GM19324 (cell line): ENCODE results near the gene PEPD.

Experiments used
- ATAC-seq: cut with Tn5 transposase; IDR thresholded peaks from one replicate; pipeline ENCODE4 v1.9.1; 2021; ENCODE audit warnings: mild to moderate bottlenecking, moderate library complexity; ENCODE audit not compliant: unreplicated experiment, low FRiP score

The PEPD gene

DNA sequence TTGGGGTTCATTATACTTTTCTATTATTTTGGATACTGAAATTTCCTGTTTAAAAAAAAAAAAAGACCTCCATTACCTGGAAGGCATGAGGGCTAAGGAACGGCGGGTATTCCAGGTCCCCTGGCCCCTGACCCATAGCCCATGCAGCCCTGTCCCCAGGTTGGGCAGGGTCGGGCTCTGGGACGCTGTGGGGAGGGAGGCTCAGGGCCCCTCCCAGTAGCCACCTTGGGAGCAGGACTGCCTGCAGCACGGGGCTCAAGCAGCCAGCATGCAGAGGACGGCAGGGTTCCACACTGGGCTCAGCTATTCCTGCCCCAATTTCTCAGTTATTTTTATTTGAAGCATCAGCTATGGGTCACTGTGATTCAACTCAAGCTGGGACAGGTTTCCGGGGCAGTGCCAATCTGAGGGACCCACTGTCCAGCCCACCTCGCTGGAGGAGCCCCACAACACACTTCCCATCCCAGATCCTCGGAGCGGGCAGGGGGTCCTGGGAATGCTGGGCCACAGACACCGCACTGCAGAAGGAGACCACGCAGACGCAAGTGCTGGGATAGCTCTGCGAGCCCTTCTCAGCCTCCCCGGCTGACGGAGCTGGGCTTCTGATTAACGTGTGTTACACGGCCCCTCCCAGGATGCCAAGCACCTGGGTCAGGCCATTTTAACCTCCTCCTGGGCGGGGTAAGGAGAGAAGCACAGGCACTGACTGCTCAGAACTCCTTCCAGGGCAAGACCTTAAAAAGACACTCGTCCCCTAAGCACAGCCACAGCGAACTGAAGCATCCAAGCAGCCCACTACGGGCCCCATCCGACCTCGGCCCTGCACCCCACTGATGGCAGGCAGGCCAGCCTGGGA, 60.1 kb downstream of the PEPD start:
- no peak for ATAC-seq

DNA sequence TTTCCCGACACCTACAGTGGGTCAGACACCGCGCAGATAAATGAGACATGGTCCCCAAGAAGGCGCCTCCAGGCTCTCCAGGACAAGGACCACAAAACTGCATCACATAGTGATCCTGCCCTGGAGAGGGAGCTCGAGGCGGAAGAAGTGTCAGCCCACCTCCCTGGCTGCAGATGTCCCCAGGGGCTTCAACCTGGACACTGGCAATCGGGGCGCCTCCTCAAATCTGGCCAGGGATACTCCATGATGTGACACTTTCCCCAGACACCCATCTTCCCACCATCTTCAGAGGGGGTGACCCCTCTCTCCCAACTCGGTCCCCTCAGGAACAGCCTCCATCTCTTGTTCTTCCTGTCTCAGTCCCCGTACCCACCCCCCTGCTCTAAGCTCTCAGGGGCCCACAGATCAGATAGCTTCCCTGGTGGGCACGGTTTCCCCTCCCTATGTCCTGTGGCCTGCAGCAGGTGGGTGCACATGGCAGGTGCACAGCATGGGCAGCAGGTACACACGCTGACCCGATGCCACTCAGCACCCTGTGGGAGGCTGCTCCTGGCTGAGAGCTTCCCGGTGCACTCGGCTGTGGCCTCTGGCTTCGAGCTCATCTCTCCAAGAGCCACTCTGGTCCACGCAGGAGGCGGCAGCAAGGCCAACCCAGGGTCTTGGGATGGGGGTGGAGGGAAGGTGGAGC, 61.2 kb downstream of the PEPD start:
- ATAC-seq, result no peak

DNA sequence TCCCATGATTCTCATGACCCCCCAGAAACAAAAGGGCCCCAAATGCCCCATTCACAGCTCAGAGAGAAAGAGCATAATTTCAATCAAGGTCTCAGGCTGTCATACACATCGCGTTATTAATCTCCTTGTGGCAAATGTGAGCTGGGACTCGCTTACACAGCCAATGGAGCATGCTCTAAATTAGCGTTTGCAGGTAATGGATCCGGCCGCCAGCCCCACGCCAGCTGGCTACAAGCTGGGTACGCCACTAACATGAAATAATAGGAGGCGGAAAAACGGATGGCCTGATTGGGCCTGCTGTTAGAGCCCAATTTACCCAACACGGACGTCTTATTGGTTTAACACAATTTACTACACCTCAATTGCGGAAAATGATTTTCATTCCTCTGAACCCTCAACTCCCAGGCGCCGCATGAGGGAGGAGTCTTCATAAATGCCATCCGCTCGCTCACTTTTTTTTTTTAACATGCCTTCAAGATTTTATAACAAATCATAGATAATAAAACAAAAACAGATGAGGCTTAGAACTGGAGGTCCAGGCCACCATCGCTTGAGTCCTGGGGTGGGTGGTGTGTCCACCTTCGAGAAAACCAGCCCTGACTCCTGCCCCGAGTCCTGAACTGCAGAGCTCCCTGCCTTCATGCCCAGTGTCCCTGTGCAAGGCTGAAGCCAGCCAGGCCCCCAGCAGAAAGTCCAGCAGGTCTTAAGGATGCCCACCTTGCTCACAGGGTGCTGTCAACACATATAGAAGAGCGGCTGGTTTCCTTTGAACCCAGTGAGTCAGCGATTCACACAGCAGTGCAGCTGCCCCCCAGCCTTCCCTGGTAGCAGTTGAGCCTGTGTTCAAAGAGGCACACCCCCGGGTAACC, 62.1 kb downstream of the PEPD start:
- ATAC-seq, result no peak

DNA sequence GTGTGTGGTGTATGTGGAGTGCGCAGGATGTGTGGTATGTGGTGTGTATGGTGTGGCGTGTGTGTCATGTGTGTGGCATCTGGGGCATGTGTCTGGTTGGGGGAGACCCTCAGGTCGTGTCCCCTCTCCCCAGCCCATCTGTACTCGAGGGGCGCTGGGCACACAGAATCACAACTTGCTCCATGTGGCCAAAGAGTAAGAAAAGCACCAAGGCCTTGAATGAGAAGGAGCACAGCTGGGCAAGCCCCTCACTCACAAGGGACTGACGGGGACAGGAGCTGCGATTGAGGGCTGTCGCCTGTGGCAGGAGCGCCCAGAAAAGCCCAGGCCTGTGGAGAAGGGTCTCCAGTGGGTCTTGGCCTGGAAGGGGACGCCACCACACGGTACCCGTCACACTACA, 62.8 kb downstream of the PEPD start:
- no peak for ATAC-seq

DNA sequence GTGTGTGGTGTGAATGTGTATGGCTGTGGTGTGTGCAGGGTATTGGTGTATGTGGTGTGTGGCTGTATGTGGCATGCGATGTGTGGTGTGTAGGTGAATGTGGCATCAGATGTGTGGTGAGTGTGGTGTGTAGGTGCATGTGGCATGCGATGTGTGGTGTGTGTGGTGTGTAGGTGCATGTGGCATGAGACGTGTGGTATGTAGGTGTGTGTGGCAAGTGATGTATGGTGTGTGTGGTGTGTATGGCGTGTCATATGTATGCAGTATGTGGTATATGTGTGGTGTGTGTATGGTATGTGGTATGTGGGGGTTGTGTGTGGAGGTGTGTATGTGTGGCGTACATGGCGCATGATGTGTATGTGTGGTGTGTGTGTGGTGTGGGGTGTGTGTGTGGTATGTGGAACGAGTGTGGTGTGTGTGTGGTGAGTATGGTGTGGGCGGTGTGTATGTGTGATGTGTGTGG, 63.4 kb downstream of the PEPD start:
- ATAC-seq, result no peak

DNA sequence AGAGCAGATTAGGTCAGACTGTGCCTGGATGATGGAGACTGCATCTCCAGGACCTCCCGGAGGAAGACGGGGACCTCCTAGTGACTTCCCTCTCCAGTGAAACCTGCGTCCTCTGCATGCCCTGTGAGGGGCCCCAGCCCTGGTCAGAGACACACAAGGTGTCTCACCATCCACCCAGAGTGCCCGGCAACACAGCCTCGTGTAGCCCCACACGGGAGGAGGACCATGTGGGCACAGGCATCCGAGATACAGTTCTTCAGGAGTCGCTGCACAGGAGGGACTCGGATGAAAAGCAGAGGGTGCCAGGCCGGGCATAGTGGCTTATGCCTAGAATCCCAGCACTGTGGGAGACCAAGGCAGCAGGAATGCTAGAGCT, 64.8 kb downstream of the PEPD start:
- ATAC-seq, result no peak

DNA sequence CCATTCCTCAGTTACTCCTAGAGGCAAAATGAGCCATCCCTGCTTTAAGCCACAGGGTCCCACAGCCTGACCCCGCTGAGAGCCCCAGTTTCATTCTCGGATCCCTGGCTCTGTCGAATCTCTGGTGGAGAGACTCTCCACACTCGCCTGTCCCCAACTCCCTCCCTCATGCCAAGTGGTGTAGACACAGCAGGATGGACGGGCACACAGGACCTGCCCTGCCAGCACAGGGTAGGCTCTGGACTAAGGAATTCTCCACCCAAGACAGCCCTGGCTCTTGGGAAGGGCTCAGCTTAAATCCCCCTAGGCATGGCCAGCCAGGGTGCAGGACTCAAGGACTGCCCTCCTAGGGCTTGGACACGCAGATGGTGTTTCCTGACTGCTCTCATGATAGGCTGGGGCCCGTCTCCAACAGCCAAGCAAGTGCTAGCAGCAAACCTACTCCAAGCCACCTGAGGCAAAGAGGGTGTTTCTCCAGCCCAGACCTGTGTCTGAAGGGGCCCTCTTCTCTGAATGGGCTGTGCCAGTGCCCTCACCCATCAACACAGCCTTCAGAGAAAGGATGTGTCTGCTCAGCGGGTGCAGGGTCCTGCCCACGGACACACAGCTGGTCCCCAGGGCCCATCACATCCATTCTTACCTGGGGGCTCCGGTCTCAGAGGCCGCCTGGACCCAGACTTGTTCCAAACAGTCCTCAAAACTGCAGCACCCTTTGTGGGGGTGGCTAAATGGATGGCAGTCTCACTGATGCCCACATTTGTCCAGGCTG, 65.3 kb downstream of the PEPD start:
- no peak for ATAC-seq

DNA sequence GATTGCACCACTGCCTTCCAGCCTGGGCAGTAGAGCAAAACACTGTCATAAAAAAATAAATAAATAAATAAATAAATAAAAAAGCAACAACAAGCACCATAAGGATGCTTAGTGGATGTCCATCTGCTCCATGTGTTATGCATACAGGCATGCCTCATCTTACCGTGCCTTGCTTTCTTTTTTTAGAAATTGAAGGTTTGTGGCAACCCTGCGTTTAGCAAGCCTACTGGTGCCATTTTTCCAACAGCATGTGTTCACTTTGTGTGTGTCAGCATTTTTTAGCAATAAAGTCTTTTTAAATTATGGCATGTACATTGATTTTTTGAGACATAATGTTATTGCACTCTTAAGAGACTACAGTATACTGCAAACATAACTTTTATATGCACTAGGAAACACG, 68.3 kb downstream of the PEPD start:
- no peak for ATAC-seq

DNA sequence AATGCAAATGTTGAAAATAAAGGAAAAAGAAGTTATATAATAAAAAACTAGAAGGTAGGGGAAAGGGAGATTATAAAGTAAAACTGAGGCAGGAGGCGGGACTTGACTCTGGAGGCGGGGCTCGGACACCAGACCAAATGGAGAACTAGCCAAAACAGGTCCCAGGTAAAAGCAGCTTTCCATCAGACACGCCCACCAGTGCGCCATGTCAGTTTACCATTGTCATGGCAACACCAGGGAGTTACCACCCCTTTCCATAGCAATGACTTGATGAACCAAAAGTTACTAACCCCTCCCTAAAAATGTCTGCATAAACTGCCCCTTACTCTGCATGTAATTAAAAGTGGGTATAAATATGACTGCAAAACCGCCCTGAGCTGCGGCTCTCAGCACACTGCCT, 70.9 kb downstream of the PEPD start:
- no peak for ATAC-seq

DNA sequence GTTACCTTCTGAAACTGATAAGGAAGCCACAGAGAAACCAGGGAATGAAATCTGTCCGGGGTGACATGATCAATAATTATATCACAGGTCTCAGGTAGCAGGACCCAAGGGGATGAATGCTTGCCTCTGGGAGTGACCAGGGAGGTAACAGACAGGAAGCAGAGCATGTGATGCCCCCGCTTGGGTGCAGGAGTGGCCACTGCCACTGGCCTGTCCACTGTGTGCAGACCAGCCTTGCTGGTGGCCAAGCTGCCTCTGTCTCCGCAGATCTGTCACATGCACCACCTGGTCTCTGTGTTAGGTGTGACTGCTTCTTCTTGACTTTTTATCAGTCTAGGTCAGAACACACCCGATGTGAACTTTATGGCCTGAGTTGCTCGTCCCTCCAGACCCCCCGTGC, 71.8 kb downstream of the PEPD start:
- ATAC-seq, result no peak

GRCh38 chr19:33448159-33448516, 73.5 kb downstream of the PEPD start:
- ATAC-seq, result no peak

DNA sequence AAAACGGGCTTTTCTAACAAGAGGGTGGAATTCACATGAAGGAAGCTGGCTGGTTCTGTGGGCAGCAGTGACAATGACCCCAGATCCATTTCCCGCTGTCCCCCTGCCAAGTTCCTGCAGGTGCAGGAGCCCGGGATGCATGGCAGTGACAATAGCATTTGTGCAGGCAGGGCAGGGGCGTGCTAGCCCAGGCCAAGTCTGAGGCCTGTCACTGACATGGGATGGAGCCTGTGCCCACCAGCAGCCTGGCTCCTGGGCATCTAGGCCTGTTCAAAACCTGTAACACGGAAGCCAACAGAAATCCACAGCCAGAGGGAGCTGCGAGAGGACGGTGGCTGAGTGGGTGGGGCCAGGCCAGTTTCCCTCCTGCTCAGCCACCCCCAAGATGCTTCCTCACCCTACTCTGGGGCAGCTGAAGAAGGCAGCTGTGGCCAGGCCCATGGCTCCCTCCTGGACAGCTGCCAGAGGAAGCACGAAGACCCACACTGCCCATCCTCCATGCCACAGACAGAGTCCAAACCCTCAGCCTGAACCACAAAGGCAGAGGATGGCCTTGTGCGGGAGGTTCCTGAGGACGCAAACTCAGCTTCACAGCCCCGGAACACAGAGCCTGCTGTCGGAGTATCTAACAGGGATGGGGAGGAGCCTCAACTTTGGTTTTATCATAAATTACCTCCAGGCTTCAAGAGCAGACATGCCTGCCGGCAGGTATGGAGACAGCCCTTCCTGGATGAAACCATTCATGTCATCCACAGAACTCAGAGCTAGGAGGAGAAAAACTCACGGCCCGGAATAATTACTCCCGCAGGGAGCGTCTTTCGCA, 74.0 kb downstream of the PEPD start:
- no peak for ATAC-seq

GRCh38 chr19:33446330-33447293, 75.0 kb downstream of the PEPD start:
- ATAC-seq, result no peak

DNA sequence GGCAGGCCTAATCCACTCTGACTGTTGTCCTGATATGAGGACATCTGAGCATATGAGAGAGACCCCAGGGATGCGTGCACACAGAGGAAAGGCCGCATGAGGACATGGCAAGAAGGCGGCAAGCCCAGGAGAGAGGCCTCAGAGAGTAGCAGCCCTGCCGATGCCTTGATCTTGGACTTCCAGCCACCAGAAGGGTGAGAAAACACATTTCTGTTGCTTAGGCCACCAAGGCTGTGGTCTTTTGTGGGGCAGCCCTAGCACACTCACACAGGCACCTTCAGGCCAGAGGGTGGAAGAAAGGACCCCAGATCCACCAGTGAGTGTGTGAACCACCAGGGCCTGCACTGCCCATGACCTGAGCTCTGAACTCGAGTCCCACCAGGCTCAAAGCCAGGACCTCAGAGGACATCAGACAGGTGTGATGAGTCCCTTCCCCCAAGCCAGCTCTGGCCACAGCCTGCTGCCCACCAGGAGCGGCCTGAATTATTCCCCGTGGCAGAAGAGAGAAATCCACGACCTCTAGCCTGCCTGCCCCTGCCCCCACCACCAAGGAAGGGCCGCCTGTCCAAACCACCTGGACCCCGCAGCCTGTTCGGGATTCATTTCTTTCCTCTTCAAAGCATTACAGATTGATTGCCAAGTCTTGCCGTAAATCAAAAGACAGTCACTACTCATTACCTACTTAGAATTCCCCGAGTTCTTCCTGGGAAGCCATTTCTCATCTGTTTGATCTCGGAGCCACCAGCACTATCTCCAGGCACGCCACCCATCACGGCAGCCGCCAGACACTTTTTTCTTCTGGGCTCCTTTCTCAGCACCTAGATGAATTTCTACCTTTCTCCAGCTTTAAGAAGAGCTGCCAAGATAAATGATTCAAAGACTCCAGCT, 75.9 kb downstream of the PEPD start:
- no peak for ATAC-seq

- ATAC-seq, result no peak
These were observed 76.8 kb downstream of the PEPD start for GRCh38 chr19:33444562-33445441.
